GM20431 (cell line): Measurements from ENCODE around the gene L3MBTL3.
"Not testable (repeated sequence)": the region's sequence is repeated elsewhere in the genome, so short reads cannot be mapped to it uniquely, and the experiment has no call there.

Experiments
- in situ Hi-C: fragments of 300-500 bp; cut with MseI, MboI; formaldehyde crosslinking; loops from one replicate; pipeline ENCODE4 v1.15.0; 2020; ENCODE audit warnings: low sequenced_read_pairs; ENCODE audit not compliant: unreplicated experiment

The L3MBTL3 gene

DNA sequence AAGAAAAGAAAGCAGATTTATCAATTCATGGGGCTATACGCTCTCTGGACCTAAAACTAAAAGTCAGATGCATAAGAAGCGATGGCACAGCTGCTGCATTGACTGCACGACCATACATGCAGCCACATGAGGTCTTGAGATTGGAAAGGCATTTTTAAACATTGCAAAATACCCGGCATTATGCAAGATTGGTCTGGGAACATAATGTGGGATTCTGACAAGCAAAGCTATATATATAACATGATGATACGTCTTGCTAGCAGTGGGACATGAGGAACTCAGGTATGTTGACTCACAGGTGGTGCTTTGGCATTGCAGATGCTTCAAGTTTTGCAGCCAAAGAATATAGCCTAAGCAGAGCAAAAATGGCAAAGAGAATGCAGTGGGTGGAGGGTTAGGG, 149.3 kb downstream of the L3MBTL3 start:
- in situ Hi-C loops, result no loop called here

DNA sequence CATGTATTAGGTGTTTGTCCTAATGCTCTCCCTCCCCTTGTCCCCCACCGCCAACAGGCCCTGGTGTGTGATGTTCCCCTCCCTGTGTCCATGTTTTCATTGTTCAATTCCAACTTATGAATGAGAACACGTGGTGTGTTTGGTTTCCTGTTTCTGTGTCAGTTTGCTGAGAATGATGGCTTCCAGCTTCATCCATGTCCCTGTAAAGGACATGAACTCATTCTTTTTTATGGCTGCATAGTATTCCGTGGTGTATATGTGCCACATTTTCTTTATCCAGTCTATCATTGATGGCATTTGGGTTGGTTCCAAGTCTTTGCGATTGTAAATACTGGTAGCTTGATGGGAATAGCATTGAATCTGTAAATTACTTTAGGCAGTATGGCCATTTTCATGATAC, 151.8 kb downstream of the L3MBTL3 start:
- in situ Hi-C loops, result not testable (repeated sequence)

DNA sequence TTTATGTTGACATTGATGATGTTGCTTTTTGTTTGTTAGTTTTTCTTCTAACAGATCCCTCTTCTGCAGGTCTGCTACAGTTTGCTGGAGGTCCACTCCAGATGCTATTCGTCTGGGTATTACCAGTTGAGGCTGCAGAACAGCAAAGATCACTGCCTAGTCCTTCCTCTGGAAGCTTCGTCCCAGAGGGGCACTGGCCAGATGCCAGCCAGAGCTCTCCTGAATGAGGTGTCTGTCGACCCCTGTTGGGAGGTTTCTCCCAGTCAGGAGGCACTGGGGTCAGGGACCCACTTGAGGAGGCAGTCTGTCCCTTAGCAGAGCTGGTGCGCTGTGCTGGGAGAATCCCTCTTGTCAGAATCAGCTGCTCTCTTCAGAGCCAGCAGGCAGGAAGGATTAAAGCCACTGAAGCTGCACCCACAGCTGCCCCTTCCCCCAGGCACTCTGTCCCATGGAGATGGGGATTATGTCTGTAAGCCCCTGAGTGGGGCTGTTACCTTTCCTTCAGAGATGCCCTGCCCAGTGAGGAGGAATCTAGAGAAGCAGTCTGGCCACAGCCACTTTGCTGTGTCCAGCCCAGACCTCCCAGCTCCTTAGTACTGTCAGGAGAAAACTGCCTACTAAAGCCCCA, 155.1 kb downstream of the L3MBTL3 start:
- in situ Hi-C loops, result not testable (repeated sequence)

DNA sequence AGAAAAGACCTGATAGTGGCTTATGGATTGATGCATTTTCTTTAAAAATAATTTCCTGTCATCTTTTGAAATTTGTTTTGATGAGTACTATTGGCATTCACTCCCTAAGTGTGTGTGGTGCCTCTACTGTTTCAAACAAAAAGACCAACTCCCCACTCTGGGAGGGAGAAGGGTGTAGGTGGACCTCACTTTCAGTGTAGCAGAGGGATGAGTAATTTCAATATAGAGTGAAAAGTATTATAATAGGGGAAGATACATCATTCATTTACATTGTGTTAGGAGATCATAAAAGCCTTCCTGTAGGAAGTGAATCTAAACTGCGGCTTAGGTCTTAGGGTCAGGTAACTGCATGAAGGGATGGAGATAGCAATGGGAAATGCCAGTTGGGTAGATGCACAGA, 158.0 kb downstream of the L3MBTL3 start:
- in situ Hi-C loops, result no loop called here

GRCh38 chr6:130178692-130179091, 160.3 kb downstream of the L3MBTL3 start:
- in situ Hi-C loops, result no loop called here

DNA sequence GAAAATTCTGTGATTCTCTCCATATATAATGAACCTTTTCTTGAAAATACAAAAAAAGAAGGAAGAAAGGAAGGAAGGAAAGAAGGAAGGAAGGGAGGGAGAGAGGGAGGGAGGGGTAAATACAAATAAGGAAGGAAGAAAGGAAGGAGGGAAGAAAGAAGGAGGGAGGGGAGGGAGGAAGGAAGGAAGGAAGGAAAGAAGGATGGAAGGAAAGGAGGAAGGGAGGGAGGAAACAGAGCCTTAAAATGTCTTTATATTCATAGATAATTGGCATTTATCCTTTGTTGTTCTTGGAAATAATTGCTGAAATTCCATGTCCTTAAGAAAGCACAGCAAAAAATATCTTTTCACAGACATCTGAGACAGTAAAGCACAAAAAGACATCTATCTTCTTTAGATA, 164.1 kb downstream of the L3MBTL3 start:
- in situ Hi-C loops, result no loop called here

GRCh38 chr6:130183271-130184222, 165.2 kb downstream of the L3MBTL3 start:
- in situ Hi-C loops, result no loop called here

GRCh38 chr6:130185658-130186057, 167.3 kb downstream of the L3MBTL3 start:
- in situ Hi-C loops, result no loop called here

- in situ Hi-C loops, result no loop called here
Observed at GRCh38 chr6:130187335-130188206, 169.2 kb downstream of the L3MBTL3 start.

- in situ Hi-C loops, result no loop called here
Observed at GRCh38 chr6:130188207-130188899, 170.0 kb downstream of the L3MBTL3 start.

DNA sequence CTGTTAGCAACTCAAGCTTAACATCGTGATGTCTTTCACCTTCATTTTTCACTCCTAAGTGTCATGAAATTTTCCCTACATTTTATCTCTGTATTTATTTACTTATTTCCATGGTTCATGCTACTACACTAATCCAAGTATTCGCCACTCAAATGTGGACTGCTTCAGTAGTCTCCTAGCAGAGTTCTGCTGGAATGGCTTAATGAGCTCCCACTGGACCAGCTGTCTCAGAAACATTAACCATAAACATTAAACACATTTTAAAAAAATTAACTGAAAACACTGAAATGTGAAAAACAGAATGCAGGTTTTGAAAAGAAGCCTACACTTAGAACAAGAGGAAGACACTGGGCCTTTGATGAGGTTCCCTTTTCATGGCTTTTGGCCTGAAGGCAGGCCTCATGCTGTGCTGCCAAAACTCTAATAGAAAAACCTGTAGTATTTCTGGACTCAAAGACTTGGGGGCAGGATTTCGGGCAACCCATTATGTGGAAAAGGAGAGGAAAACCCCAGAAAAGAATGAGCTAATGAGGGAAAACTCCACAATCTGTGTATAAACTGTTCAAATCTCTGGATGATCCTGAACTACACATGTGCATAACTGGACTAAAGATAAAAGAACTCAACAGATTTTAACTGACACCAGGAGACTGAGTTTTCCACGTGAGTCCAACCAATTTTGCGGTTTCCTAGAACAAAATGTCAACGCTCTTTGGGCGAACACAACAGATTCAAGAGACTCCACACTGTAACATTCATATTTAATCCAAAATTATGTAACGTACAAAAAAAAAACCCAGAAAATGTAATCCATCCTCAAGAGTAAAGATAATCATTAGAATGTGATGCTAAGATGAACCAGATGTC, 171.4 kb downstream of the L3MBTL3 start:
- in situ Hi-C loops, result no loop called here
